ENCODE data around the gene SPIN2B.

DNA sequence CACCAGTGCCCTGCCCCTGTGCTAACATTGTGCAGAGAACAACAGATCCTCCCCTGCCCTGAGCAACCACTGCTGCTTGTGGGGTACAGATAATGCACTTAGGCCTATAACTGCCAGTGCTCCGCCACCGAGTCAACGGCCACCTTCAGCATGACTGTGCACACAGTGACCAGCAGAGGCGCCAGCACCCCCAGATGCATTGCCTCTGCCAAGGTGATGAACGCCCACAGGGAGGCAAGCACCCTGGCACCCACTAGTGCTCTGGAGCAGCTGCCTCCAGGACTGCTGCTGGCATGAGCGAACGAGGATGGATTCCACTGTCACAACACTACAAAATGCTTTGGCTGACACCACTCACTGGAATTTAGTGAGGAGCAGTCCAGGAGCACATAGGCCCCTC lies 38.2 kb downstream of the SPIN2B start:
- TF ChIP-seq, protein P1, sequence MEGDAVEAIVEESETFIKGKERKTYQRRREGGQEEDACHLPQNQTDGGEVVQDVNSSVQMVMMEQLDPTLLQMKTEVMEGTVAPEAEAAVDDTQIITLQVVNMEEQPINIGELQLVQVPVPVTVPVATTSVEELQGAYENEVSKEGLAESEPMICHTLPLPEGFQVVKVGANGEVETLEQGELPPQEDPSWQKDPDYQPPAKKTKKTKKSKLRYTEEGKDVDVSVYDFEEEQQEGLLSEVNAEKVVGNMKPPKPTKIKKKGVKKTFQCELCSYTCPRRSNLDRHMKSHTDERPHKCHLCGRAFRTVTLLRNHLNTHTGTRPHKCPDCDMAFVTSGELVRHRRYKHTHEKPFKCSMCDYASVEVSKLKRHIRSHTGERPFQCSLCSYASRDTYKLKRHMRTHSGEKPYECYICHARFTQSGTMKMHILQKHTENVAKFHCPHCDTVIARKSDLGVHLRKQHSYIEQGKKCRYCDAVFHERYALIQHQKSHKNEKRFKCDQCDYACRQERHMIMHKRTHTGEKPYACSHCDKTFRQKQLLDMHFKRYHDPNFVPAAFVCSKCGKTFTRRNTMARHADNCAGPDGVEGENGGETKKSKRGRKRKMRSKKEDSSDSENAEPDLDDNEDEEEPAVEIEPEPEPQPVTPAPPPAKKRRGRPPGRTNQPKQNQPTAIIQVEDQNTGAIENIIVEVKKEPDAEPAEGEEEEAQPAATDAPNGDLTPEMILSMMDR (conservative IDR thresholded peaks at IDR 0.05; ENCODE audit: low read length): no peak
- TF ChIP-seq EZH2phosphoT487 (IDR thresholded peaks at IDR 0.05; ENCODE audit: borderline replicate concordance, low read depth, low read length): no peak

All from OCI-LY7 (cell line).